MM.1S (cell line): Measurements from ENCODE around the gene RGS7.

Experiments
- DNase-seq: peaks from one replicate; pipeline ENCODE4 v3.0.0-alpha.2; 2015
- H2AFZ ChIP-seq: fragments of 300-600 bp; sonication (generic); 2 replicates; pipeline ENCODE4 v1.6.0; 2016; ENCODE audit warnings: antibody characterized with exemption, low read length
- H3F3A ChIP-seq: fragments of 300-600 bp; sonication (generic); 2 replicates; pipeline ENCODE4 v1.6.1; 2016; ENCODE audit warnings: mild to moderate bottlenecking, antibody characterized with exemption, low read length, moderate library complexity, mixed read lengths; ENCODE audit not compliant: insufficient read depth
- H3K27ac ChIP-seq: fragments of 300-600 bp; sonication (generic); 2 replicates; pipeline ENCODE4 v1.5.1; 2016; ENCODE audit warnings: mild to moderate bottlenecking, low read length
- H3K27me3 ChIP-seq: fragments of 300-600 bp; sonication (generic); replicated peaks from 2 replicates; pipeline ENCODE4 v1.6.0; 2016; ENCODE audit warnings: low read length; ENCODE audit not compliant: insufficient read depth
- H3K36me3 ChIP-seq: fragments of 300-600 bp; sonication (generic); replicated peaks from 2 replicates; pipeline ENCODE4 v1.6.1; 2016; ENCODE audit warnings: mild to moderate bottlenecking, low read length, mixed read lengths; ENCODE audit not compliant: insufficient read depth
- H3K4me1 ChIP-seq: fragments of 300-600 bp; sonication (generic); 2 replicates; pipeline ENCODE4 v1.6.1; 2016; ENCODE audit warnings: low read length, mixed read lengths
- H3K4me2 ChIP-seq: fragments of 300-600 bp; sonication (generic); 2 replicates; pipeline ENCODE4 v1.6.0; 2016; ENCODE audit warnings: low read depth, low read length
- H3K4me3 ChIP-seq: fragments of 300-600 bp; sonication (generic); 2 replicates; pipeline ENCODE4 v1.5.1; 2016; ENCODE audit warnings: low read length, mixed read lengths
- H3K79me2 ChIP-seq: fragments of 300-600 bp; sonication (generic); 2 replicates; pipeline ENCODE4 v1.6.1; 2016; ENCODE audit warnings: mixed run types, low read length, mixed read lengths
- H3K9ac ChIP-seq: fragments of 300-600 bp; sonication (generic); 2 replicates; pipeline ENCODE4 v1.6.1; 2016; ENCODE audit warnings: low read length, mixed read lengths
- H3K9me2 ChIP-seq: fragments of 300-600 bp; sonication (generic); replicated peaks from 2 replicates; pipeline ENCODE4 v1.6.1; 2016; ENCODE audit warnings: mild to moderate bottlenecking, low read length, mixed read lengths; ENCODE audit not compliant: insufficient read depth
- H3K9me3 ChIP-seq: fragments of 300-600 bp; sonication (generic); replicated peaks from 2 replicates; pipeline ENCODE4 v1.6.1; 2016; ENCODE audit warnings: mild to moderate bottlenecking, low read length, mixed read lengths; ENCODE audit not compliant: insufficient read depth
- H4K20me1 ChIP-seq: fragments of 300-600 bp; sonication (generic); 2 replicates; pipeline ENCODE4 v1.6.1; 2016; ENCODE audit warnings: mild to moderate bottlenecking, low read length, moderate library complexity, mixed read lengths; ENCODE audit not compliant: insufficient read depth
- EZH2 ChIP-seq: fragments of 300-600 bp; sonication (generic); optimal IDR thresholded peaks from 2 replicates; pipeline ENCODE3; 2017; ENCODE audit warnings: low read depth, mild to moderate bottlenecking, antibody characterized with exemption, low read length, mixed read lengths
- EZH2phosphoT487 ChIP-seq: fragments of 300-600 bp; sonication (generic); IDR thresholded peaks from 2 replicates; pipeline ENCODE4 v1.6.1; 2018; ENCODE audit warnings: antibody characterized with exemption, low read length
- TF ChIP-seq, protein P1 (sequence below): fragments of 300-600 bp; sonication (generic); IDR thresholded peaks from 2 replicates; pipeline ENCODE4 v1.5.1; 2016; ENCODE audit warnings: antibody characterized with exemption, low read length, mixed read lengths

The RGS7 gene

DNA sequence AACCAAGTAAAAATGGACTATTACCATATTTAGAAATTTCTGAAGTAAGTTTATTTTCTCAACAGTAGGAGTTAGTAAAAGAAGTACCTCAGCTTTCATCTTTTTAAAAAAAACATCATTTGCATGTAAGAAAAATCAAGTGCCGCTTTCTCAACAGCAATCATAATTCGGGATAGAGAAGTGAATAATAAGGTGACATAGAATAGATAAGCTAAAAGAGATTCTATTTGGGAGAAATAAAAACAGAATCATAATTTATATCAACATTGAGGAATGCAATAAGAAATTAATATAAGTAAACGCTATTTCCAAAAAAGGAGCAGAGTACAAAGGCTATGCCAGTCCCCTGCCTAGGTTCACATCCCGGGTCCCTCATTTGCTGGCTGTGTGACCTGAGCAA is 414.1 kb downstream of the RGS7 start:
- TF ChIP-seq, protein P1, sequence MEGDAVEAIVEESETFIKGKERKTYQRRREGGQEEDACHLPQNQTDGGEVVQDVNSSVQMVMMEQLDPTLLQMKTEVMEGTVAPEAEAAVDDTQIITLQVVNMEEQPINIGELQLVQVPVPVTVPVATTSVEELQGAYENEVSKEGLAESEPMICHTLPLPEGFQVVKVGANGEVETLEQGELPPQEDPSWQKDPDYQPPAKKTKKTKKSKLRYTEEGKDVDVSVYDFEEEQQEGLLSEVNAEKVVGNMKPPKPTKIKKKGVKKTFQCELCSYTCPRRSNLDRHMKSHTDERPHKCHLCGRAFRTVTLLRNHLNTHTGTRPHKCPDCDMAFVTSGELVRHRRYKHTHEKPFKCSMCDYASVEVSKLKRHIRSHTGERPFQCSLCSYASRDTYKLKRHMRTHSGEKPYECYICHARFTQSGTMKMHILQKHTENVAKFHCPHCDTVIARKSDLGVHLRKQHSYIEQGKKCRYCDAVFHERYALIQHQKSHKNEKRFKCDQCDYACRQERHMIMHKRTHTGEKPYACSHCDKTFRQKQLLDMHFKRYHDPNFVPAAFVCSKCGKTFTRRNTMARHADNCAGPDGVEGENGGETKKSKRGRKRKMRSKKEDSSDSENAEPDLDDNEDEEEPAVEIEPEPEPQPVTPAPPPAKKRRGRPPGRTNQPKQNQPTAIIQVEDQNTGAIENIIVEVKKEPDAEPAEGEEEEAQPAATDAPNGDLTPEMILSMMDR, result no peak
- TF ChIP-seq EZH2phosphoT487, result no peak
- no peak for TF ChIP-seq EZH2
- Histone ChIP-seq H3K79me2 (no peaks in the 10 kb centered on the region), H3F3A (no peaks in the 10 kb centered on the region), H3K36me3 (no peaks in the 10 kb centered on the region), H2AFZ (no peak overlapping the region), H3K9me3 (no peaks in the 10 kb centered on the region), H3K4me1 (no peaks in the 10 kb centered on the region), H4K20me1 (no peaks in the 10 kb centered on the region), H3K27me3 (no peaks in the 10 kb centered on the region), H3K4me2 (no peak overlapping the region), H3K9me2 (no peaks in the 10 kb centered on the region), H3K4me3 (no peak overlapping the region), H3K9ac (no peak overlapping the region), H3K27ac (no peak overlapping the region)
- no peak for DNase-seq

DNA sequence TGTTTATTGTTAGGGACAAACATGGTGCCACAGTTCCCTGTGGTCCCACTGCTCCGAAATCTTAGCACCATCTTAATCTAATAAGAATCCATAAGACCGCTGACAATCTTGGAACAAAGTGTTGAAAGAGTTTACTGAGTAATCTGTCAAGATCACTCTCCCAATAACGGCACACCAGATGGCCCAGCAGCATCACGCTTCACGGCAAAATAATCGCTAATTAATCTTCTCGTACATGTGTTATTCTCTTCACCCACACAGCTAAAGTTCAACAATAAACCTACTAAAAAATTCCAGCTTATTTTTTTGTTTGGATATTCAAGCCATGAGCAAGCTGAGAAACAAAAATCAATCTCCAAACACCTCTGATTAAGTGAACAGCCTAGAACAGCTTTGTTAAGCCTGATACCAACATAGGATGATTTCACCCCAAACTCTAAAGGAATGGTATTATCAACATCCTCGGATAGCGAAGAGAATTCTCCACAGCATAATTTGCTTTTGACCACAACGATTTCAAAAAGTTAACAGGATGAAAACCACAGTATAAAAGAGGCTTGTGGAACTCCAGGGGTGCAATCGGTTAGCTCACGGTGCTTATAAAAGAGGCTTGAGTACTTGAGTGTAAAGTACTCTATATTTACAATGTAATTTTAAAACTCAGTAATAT is 415.2 kb downstream of the RGS7 start:
- H3F3A ChIP-seq, result no peaks in the 10 kb centered on the region
- H3K4me3 ChIP-seq, result no peak overlapping the region
- H2AFZ ChIP-seq, result no peak overlapping the region
- H3K4me1 ChIP-seq, result no peaks in the 10 kb centered on the region
- TF ChIP-seq EZH2 (no peak), EZH2phosphoT487 (no peak)
- TF ChIP-seq, protein P1, result no peak
- H4K20me1 ChIP-seq, result no peaks in the 10 kb centered on the region
- no peaks in the 10 kb centered on the region for H3K9me2 ChIP-seq
- H3K27me3 ChIP-seq, result no peaks in the 10 kb centered on the region
- no peak overlapping the region for H3K9ac ChIP-seq
- no peak for DNase-seq
- H3K36me3 ChIP-seq, result no peaks in the 10 kb centered on the region
- H3K27ac ChIP-seq, result no peak overlapping the region
- H3K79me2 ChIP-seq, result no peaks in the 10 kb centered on the region
- no peaks in the 10 kb centered on the region for H3K9me3 ChIP-seq
- no peak overlapping the region for H3K4me2 ChIP-seq

DNA sequence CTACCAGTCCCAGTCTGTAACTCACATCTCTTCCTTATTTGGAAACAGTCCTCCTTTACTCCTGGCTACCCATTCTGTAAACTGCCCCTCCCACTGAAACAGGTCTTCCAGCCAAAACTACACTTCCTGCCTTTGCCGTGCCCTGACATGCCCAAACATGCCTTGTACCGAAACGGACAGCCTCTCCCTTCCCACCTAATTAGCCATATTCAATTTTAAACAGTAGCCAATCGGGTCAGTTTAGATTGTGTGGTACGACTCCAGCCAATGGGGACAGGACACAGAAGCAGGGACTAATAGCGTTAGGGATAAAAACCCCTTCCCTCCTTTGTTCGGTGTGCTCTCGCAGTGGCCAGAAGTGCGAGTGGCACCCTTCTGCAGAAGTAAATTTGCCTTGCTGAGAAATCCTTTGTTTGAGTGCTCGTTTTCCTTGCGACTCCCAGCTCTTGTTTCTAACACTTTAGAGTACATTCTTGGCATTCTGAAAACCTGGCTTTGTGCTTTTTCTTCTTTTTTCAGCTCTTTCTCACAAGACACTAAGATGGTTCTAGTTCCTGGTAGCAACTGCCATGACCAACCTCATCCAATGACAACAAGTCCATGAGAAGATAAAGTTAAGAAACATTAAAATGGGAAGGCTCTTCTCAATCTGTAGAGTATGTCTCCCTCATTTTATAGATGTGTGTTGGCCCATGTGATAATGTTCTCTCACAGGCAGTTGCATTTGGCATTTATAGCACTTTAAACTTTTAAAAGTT is 419.9 kb downstream of the RGS7 start:
- no peak for DNase-seq
- Histone ChIP-seq H3K27ac (no peak overlapping the region), H3K79me2 (no peaks in the 10 kb centered on the region), H3K4me2 (no peak overlapping the region), H3K9me3 (no peaks in the 10 kb centered on the region), H4K20me1 (no peaks in the 10 kb centered on the region), H3K27me3 (no peaks in the 10 kb centered on the region), H3K4me1 (no peaks in the 10 kb centered on the region), H3K9ac (no peak overlapping the region), H3K4me3 (no peak overlapping the region), H2AFZ (no peak overlapping the region), H3F3A (no peaks in the 10 kb centered on the region), H3K36me3 (no peaks in the 10 kb centered on the region), H3K9me2 (no peaks in the 10 kb centered on the region)
- no peak for TF ChIP-seq EZH2phosphoT487
- TF ChIP-seq EZH2, result no peak
- TF ChIP-seq, protein P1, result no peak
